Stimulated activated CD4-positive, alpha-beta T cell treated with anti-CD3 and anti-CD28 coated beads, Interleukin-4, amount 100 ng/mL, for 48 hours (primary cell): ENCODE results near the gene CNBD2.
"Not testable (repeated sequence)": the region's sequence is repeated elsewhere in the genome, so short reads cannot be mapped to it uniquely, and the experiment has no call there.

Source experiments
- DNase-seq, 2 donors: peaks; one replicate each; pipeline ENCODE4 v3.0.0-alpha.2; 2020; ENCODE audit warnings: low read depth in 2 of 2

Gene CNBD2

GRCh38 chr20:35975576-35976373 lies 7.4 kb downstream of the CNBD2 start:
- DNase-seq, result no peak

DNA sequence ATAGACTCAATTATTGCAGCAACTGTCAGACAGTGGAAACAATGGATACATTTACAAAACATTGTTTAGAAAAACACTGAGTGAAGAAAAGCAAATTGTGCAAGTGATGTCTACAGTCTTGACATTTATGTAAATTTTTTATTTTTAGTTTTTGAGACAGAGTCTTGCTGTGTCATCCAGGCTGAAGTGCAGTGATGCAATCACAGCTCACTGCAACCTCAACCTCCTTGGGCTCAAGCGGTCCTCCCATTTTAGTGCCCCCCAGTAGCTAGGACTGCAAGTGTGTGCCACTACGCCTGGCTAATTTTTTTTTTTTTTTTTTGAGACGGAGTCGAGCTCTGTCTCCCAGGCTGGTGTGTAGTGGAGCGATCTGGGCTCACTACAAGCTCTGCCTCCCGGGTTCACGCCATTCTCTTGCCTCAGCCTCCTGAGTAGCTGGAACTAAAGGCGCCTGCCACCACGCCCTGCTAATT lies 9.7 kb downstream of the CNBD2 start:
- DNase-seq, result no peak

GRCh38 chr20:35979544-35979943 lies 11.2 kb downstream of the CNBD2 start:
- DNase-seq, result no peak

DNA sequence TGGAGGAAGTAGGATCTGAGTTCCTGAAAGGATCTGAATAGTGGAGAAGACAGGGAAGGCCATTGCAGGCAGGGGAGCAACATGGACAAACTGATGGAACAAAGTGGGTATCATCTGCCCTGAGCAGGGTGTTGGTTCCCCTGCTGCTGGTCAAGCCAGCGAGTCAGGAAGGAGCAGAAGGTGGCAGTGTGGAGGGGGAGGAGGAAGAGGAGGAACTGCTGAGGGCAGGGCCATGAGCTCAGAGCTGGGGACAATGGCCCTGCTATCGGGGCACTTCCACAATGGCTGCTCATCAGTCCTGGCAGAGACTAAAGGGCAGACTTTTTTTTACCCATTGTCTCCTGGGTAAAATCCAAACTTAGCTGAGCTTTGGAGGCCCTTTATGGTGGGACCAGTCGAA lies 13.6 kb downstream of the CNBD2 start:
- DNase-seq, result no peak

GRCh38 chr20:35984382-35984781 lies 16.0 kb downstream of the CNBD2 start:
- no peak for DNase-seq

DNA sequence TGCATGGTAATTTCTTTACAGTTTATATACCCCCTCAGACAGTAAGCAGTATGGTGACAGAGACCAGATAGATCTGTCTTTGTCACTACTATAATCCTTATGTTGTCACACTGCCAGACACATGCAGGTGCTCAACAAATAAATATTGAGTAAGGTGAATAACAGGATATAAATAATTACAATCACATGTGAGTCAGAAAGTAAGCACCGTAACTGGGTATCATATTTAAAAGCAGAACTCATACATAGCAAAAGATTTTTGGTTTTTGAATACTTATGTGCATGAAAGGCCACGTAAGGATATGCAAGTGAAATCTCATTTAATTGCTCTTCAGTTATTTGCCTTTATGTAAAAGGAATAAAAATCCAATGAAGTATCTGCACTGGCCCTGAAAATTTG lies 17.4 kb downstream of the CNBD2 start:
- no peak for DNase-seq

- no peak for DNase-seq
Observed at GRCh38 chr20:35988910-35989463, 20.6 kb downstream of the CNBD2 start.

GRCh38 chr20:35991142-35991771 lies 22.9 kb downstream of the CNBD2 start:
- DNase-seq, result no peak

GRCh38 chr20:35992713-35993335 lies 24.4 kb downstream of the CNBD2 start:
- peak; percentile 4 to 10 for DNase-seq

GRCh38 chr20:35994994-35995453 lies 26.6 kb downstream of the CNBD2 start:
- peak; percentile 73 to 75 for DNase-seq

GRCh38 chr20:35996492-35996891 lies 28.1 kb downstream of the CNBD2 start:
- DNase-seq, result not testable (repeated sequence)

GRCh38 chr20:36001331-36001730 lies 32.9 kb downstream of the CNBD2 start:
- DNase-seq, result not testable (repeated sequence)

DNA sequence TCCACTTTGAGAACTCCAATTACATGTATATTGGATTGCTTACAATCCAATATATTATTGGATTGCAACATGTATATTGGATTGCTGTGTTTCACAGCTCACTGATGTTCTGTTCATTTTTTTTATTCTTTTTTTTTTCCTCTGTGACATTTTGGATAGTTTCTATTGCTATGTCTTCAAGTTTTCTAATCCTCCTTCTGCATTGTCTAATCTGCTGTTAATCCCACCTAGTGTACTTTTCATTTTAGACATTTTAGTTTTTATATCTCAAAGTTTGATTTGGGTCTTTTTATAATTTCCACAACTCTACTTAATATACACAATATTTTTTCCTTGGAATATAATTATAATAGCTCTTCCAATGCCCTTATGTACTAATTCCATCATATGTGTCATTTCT lies 34.5 kb downstream of the CNBD2 start:
- no peak for DNase-seq

- no peak for DNase-seq
Observed at GRCh38 chr20:36004045-36004444, 35.7 kb downstream of the CNBD2 start.

DNA sequence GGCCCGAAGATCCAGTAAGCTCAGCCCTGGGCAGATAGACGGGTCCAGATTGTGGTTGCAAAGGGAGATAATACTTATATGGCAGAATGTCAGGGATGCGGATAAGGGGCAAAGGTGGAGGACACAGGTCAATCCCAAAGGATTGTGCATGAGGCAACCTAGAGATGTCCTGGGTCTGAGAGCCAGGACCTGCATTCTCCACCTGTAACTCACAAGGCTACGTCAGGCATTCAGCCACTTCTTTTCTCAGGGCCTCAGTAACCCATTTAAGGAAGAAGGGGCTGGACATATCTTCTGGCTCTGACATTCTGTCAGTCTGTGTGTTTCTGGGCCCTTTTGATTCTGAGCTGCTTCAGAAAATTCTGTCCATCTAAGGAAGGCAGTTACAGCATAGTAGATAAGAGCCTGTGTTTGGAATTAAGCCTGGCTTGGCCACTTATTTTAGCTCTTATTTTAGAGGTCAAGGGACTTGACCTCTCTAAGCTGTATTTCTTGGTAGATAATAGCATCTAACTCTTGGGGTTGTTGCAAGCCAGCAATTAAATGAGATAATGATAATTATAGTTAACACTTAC lies 40.2 kb downstream of the CNBD2 start:
- no peak for DNase-seq

GRCh38 chr20:36010076-36010475 lies 41.7 kb downstream of the CNBD2 start:
- DNase-seq, result no peak

DNA sequence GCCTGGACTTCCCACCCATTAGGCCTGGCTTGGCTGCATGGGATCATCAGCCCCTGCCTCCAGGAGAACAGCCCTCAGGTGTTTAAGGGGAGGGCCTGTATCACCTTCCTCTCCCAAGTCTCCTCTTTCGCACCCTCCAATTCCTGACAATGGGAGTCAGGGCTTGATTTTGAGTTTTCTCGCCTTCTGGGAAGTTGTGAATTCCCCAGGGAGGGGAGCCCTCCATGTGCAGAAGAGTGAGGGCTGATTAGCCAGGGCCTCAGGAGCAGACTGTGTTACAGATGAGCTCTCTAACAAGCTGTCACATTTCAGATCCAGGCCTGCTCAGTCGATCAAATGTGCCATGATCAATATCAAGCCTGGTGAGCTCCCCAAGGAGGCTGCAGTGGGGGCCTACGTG lies 42.4 kb downstream of the CNBD2 start:
- no peak for DNase-seq

DNA sequence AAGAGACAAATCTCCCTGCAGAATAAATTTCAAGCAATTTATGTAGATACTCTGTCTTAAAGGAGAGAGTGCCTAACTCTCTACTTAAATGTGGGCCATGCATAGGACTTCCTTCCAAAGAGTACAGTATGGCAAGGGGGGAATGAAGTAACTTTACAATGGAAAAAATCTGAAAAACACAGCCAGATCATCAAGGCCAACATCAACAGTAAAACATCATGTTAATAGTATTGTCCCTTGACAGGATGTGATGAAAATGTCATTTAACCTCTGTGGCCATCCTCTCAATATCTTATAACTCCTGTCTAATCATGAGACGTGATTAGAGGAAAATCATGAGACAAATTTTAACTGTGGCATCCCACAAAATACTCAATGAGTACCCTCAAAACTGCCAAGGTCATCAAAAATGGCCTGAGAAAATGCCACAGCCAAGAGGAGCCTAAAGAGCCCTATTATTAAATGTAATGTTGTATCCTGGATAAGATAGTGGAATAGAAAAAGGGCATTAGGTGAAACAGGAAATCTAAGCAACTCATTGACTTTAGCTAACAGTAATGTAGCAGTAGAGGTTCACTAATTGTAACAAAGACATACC lies 47.5 kb downstream of the CNBD2 start:
- no peak for DNase-seq

DNA sequence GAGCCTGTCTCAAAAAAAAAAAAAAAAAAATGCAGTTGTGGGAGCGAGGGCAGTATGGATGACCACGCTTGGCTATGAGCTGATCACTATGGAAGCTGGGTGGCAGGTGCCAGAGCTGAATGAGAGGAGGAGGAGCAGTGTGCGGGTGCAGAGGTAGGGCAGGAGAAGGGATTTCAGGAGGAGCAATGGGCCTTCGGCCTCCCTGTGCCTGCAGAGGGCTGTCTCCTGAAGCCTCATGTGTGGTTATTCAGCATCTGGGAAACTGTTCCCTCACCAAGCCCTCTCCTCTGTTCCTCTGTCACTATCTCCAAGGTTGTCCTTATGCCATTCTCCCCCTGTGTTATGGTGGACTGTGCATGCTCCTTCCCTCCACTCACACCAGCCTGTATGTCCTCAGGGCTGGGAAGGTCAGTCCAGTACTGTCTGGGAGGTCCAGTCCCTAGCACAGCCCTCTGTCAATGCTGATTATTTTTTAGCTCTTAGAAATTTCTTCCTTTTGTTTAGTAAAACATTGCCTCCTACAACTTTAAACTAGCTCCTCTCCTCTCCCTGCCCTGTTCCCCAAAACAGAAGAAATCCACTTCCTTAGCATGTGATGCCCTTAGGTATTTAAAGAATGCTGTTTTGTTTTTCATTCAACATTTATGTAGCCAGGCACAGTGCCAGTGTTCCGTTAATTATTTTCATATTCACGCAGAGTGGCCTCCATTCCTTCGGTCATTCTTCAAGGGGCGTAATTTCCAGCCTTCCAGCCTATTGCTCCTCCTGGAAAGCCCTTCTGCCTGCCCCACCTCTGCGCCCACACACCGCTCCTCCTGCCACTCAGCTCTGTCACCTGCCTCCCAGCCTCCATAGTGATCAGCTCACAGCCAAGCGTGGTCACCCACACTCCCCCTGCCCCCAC lies 48.9 kb downstream of the CNBD2 start:
- no peak for DNase-seq

DNA sequence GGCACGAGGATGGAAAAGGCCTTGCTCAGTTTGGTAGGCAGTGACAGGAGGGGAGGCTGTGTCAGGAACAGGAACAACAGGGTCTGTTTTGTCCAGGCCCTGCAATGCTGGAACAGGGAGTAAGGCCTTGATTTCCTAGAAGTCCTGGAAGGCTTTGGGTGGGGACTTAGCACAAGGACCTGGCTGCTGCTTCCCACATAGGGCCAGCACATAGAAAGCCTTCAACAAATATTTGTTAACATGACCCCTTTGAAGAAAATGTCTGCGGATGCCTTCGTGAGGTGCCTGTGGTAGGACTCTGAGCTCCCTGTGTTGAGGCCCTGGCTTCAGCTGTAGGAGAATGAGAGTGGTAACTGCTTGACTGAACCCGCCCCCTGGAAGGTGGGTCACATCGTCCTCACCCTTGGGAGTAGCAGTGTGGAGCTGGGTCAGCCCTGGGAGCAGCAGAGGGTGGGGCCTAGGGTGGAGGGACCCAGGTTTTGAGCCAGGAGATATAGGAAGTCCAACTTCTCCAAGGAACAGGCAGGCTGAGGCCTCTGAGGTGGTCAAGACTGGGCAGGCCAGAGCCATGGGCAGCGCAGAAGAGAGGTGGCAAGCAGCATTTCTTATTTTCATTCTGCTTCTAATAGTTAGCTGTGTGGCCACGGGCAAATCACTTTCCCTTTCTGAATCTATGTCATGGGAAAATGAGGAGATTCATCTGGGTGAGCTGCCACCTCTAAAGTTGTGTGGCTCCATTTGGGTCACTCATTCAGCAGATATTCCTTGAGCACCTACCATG lies 50.0 kb downstream of the CNBD2 start:
- DNase-seq, result no peak
